Muscle layer of duodenum (tissue), 2 donors: ENCODE data around the gene SCD5.

ENCODE experiments used
- H3K27ac ChIP-seq: one replicate; pipeline ENCODE4 v1.7.0; 2013; ENCODE audit warnings: mild to moderate bottlenecking, low read length
- H3K27me3 ChIP-seq: one replicate; pipeline ENCODE4 v1.7.0; 2013; ENCODE audit warnings: low read depth, mild to moderate bottlenecking, control low read depth, low read length
- H3K36me3 ChIP-seq, 2 donors: one replicate each; pipeline ENCODE4 v1.7.0; 2013; ENCODE audit warnings: low read length in 2 of 2, control low read depth in 1 of 2, mild to moderate bottlenecking in 1 of 2; ENCODE audit not compliant: insufficient read depth in 2 of 2, control insufficient read depth in 1 of 2
- H3K4me1 ChIP-seq, 2 donors: one replicate each; pipeline ENCODE4 v1.7.0; 2013; ENCODE audit warnings: low read length in 2 of 2, mild to moderate bottlenecking in 2 of 2, control low read depth in 1 of 2, moderate library complexity in 1 of 2; ENCODE audit not compliant: insufficient read depth in 2 of 2, control insufficient read depth in 1 of 2
- H3K4me3 ChIP-seq, 2 donors: one replicate each; pipeline ENCODE4 v1.7.0; 2013; ENCODE audit warnings: low read length in 2 of 2, low read depth in 1 of 2, mild to moderate bottlenecking in 1 of 2
- H3K9me3 ChIP-seq, 2 donors: one replicate each; pipeline ENCODE4 v1.7.0; 2013; ENCODE audit warnings: low read length in 2 of 2, control low read depth in 1 of 2, mild to moderate bottlenecking in 1 of 2; ENCODE audit not compliant: control insufficient read depth in 1 of 2
- donor health status: healthy.

The SCD5 gene

GRCh38 chr4:82744284-82744968 is 54.2 kb downstream of the SCD5 start:
- H3K36me3 ChIP-seq, result no peaks in the 10 kb centered on the region
- no peaks in the 10 kb centered on the region for H3K27me3 ChIP-seq
- H3K9me3 ChIP-seq, result no peaks in the 10 kb centered on the region
- H3K4me1 ChIP-seq, result peaks cover 0 to 12% of the 10 kb centered on the region in 2 donors
- no peak overlapping the region for H3K4me3 ChIP-seq
- no peak overlapping the region for H3K27ac ChIP-seq

- Histone ChIP-seq H3K27me3 (no peaks in the 10 kb centered on the region), H3K4me3 (no peak overlapping the region), H3K27ac (no peak overlapping the region), H3K4me1 (no peaks in the 10 kb centered on the region), H3K9me3 (no peaks in the 10 kb centered on the region), H3K36me3 (no peaks in the 10 kb centered on the region)
These were observed 57.4 kb downstream of the SCD5 start for GRCh38 chr4:82741188-82741587.

- Histone ChIP-seq H3K9me3 (no peaks in the 10 kb centered on the region), H3K4me3 (no peak overlapping the region), H3K27ac (no peak overlapping the region), H3K27me3 (no peaks in the 10 kb centered on the region), H3K36me3 (no peaks in the 10 kb centered on the region), H3K4me1 (no peaks in the 10 kb centered on the region)
These were observed 59.1 kb downstream of the SCD5 start for GRCh38 chr4:82739287-82740190.

- Histone ChIP-seq H3K4me3 (no peak overlapping the region), H3K27ac (no peak overlapping the region), H3K36me3 (no peaks in the 10 kb centered on the region), H3K4me1 (no peaks in the 10 kb centered on the region), H3K27me3 (no peaks in the 10 kb centered on the region), H3K9me3 (no peaks in the 10 kb centered on the region)
These were observed 61.2 kb downstream of the SCD5 start for GRCh38 chr4:82737354-82737753.

GRCh38 chr4:82733636-82734035 is 65.0 kb downstream of the SCD5 start:
- H3K27ac ChIP-seq, result no peak overlapping the region
- no peaks in the 10 kb centered on the region for H3K9me3 ChIP-seq
- peaks cover 4 to 9% of the 10 kb centered on the region in 2 donors for H3K4me1 ChIP-seq
- H3K4me3 ChIP-seq, result no peak overlapping the region
- no peaks in the 10 kb centered on the region for H3K27me3 ChIP-seq
- no peaks in the 10 kb centered on the region for H3K36me3 ChIP-seq

- H3K4me1 ChIP-seq, result peaks cover 4 to 9% of the 10 kb centered on the region in 2 donors
- H3K27me3 ChIP-seq, result no peaks in the 10 kb centered on the region
- no peaks in the 10 kb centered on the region for H3K36me3 ChIP-seq
- H3K27ac ChIP-seq, result no peak overlapping the region
- H3K4me3 ChIP-seq, result no peak overlapping the region
- H3K9me3 ChIP-seq, result no peaks in the 10 kb centered on the region
These were observed 70.3 kb downstream of the SCD5 start for GRCh38 chr4:82728301-82728700.

GRCh38 chr4:82726596-82726995 is 72.0 kb downstream of the SCD5 start:
- Histone ChIP-seq H3K4me1 (peaks cover 4 to 13% of the 10 kb centered on the region in 2 donors), H3K4me3 (no peak overlapping the region), H3K36me3 (no peaks in the 10 kb centered on the region), H3K9me3 (no peaks in the 10 kb centered on the region), H3K27ac (no peak overlapping the region), H3K27me3 (no peaks in the 10 kb centered on the region)

GRCh38 chr4:82721819-82722423 is 76.7 kb downstream of the SCD5 start:
- Histone ChIP-seq H3K4me1 (peaks cover 0 to 18% of the 10 kb centered on the region in 2 donors), H3K27me3 (no peaks in the 10 kb centered on the region), H3K27ac (no peak overlapping the region), H3K9me3 (no peaks in the 10 kb centered on the region), H3K36me3 (no peaks in the 10 kb centered on the region), H3K4me3 (no peak overlapping the region)

GRCh38 chr4:82718162-82718940 is 80.2 kb downstream of the SCD5 start:
- H3K27me3 ChIP-seq, result no peaks in the 10 kb centered on the region
- no peaks in the 10 kb centered on the region for H3K36me3 ChIP-seq
- peaks cover 0 to 18% of the 10 kb centered on the region in 2 donors for H3K4me1 ChIP-seq
- H3K9me3 ChIP-seq, result no peaks in the 10 kb centered on the region
- no peak overlapping the region for H3K27ac ChIP-seq
- no peak overlapping the region for H3K4me3 ChIP-seq

- Histone ChIP-seq H3K4me1 (peaks cover 0 to 14% of the 10 kb centered on the region in 2 donors), H3K27ac (no peak overlapping the region)
These were observed 82.6 kb downstream of the SCD5 start for GRCh38 chr4:82715731-82716617.

More at GRCh38 chr4:82715731-82716617, 82.6 kb downstream of the SCD5 start:
- no peak overlapping the region for H3K4me3 ChIP-seq
- H3K9me3 ChIP-seq, result no peaks in the 10 kb centered on the region
- H3K36me3 ChIP-seq, result no peaks in the 10 kb centered on the region
- H3K27me3 ChIP-seq, result no peaks in the 10 kb centered on the region
